ENCODE measurements around the gene LYZL6.

Gene LYZL6

DNA sequence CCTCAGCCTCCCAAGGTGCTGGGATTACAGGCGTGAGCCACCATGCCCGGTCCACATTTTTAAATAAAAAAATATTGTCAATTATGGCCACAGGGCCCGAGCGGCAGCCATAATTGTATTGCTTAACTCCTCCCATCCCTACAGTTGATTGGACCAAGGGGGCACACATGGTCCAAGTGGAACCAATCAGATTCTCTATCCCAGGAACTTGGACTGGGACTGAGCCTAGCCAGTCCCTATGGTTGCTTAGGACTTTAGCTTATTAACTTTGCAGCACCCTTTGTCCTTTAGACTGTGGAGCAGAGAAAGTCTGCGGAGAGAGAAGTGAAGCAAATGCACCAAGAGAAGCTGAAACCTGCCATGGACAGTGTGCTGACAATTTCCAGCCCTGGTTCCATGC lies 7.5 kb downstream of the LYZL6 start:
- TF ChIP-seq, protein P1, sequence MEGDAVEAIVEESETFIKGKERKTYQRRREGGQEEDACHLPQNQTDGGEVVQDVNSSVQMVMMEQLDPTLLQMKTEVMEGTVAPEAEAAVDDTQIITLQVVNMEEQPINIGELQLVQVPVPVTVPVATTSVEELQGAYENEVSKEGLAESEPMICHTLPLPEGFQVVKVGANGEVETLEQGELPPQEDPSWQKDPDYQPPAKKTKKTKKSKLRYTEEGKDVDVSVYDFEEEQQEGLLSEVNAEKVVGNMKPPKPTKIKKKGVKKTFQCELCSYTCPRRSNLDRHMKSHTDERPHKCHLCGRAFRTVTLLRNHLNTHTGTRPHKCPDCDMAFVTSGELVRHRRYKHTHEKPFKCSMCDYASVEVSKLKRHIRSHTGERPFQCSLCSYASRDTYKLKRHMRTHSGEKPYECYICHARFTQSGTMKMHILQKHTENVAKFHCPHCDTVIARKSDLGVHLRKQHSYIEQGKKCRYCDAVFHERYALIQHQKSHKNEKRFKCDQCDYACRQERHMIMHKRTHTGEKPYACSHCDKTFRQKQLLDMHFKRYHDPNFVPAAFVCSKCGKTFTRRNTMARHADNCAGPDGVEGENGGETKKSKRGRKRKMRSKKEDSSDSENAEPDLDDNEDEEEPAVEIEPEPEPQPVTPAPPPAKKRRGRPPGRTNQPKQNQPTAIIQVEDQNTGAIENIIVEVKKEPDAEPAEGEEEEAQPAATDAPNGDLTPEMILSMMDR (IDR thresholded peaks at IDR 0.05; ENCODE audit: insufficient read depth, low read depth, low read length, missing control alignments), result no peak
- DNase-seq (ENCODE audit: low read depth), result no peak

DNA sequence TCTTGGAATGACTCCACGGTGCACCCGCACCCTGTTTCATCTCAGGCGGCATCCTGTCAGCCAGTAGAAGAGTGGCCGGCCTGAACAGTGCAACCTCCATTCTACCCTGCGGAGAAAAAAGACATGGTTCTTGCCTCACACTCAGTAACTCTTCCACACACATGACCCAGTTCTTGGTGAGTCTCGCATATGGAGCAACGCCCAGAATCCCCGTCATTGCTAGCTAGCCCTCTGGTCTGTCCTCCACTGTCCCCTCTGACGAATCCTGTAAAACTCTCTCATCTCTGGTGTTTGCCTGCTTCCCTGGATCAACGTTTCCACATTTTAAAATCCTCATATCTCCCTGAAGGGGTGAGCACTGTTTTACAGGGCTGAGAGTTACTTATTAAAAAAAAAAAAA lies 8.8 kb downstream of the LYZL6 start:
- no peak overlapping the region for H3K4me3 ChIP-seq (ENCODE audit: low read depth, low read length)
- DNase-seq (ENCODE audit: low read depth), result no peak
- TF ChIP-seq, protein P1 (IDR thresholded peaks at IDR 0.05; ENCODE audit: insufficient read depth, low read depth, low read length, missing control alignments), result no peak

More for the DNA sequence above, 7.5 kb downstream of the LYZL6 start:
- no peak overlapping the region for H3K4me3 ChIP-seq (ENCODE audit: low read depth, low read length)

DNA sequence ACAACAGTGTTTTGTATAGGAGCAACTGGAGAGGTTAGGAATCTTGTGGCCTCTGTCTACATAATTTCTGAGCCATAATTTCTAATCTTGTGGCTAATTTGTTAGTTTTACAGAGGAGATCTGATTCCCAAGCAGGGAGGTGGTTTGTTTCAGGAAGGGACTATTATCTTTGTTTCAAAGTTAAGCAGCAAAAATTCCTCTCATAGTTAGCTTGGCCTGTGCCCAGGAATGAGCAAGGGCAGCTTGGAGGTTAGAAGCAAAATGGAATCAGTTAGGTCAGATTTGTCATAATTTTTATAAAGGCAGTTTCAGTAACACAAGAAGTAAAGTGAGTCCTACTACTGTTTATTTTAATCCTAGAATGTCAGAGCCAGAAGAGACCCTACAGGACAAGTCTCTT lies 10.9 kb downstream of the LYZL6 start:
- no peak for DNase-seq (ENCODE audit: low read depth)
- TF ChIP-seq, protein P1 (IDR thresholded peaks at IDR 0.05; ENCODE audit: insufficient read depth, low read depth, low read length, missing control alignments), result no peak
- no peak overlapping the region for H3K4me3 ChIP-seq (ENCODE audit: low read depth, low read length)

DNA sequence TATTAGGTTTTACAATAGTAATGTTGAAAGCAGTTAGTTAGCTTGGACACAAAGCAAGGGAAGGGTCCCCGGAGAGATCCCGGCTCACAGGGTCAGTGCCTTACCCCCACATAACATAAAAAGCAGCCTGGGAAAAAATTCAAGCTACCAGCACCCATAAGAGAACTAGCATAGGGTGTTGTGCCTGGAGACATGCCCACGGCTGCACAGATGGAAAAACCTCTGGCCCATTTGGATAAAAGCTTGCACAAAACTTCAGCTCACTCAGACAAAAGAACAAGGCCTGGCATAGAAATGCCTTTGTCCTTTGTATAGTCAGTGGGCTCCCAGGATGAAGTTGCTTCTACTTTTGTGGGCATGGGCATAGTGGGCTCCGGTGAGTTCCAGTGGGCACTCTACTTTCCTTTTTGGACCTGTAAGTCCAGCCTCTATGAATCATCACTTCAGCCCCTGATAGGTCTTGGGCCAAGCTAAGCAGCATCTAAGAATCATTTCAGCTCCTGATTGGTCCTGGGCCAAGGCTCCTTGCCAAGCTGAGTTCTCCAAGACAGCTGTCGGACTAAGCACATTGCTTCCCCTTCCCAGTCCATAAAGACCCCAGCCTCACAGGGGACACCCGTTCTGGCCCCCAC lies 11.6 kb downstream of the LYZL6 start:
- TF ChIP-seq, protein P1 (IDR thresholded peaks at IDR 0.05; ENCODE audit: insufficient read depth, low read depth, low read length, missing control alignments), result no peak
- H3K4me3 ChIP-seq (ENCODE audit: low read depth, low read length), result no peak overlapping the region
- DNase-seq (ENCODE audit: low read depth), result no peak

DNA sequence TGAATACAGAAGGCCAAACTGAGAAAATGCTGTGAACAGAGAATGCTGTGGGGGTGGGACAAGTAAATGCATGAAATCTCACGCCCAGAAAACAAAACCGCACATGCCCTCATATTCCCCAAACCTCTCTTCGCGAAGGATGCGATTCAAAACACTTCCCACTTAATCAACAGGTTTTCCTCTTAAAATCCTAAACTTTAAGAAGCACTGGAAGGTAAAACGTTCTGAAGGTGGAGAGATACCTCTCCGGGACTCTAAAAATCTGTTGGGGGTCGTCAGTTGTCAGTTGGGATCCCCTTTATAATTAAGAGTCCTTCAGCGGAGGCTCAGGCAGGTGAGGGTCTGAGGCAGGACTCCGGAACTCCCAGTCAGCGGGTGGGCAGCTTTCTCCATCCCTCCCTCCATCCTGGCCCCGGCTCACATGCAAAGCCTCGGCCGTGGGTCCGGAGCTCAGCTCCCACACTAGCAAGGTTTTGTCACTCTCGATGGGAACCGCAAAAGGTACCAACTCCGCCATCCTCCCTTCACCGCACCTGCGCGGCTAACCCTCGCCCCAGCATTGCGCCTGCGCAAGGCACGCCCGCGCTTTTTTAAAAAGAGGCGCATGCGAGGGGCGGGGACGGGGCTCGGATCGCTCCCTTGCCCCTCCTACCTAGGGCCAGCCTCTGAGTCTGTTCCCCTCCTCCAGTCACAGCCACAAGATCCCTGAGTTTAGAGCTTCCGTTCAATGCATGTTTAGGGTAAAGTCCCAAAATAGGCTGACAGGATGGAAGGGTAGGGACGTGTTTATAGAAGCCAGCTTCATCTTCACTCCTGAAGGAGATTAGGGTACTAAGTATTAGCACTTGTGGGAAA lies 13.1 kb downstream of the LYZL6 start, which contains the start of gene RDM1:
Gene RDM1, minus strand, starts transcription at position 563 of the 855 bp plus-strand sequence. Its CDS starts 46 bp downstream, at position 517.
- TF ChIP-seq, protein P1 (IDR thresholded peaks at IDR 0.05; ENCODE audit: insufficient read depth, low read depth, low read length, missing control alignments), result no peak
- peak; percentile 88 for DNase-seq (ENCODE audit: low read depth)
- H3K4me3 ChIP-seq (ENCODE audit: low read depth, low read length), result peak within 1 kb of the TSS; percentile 78

DNA sequence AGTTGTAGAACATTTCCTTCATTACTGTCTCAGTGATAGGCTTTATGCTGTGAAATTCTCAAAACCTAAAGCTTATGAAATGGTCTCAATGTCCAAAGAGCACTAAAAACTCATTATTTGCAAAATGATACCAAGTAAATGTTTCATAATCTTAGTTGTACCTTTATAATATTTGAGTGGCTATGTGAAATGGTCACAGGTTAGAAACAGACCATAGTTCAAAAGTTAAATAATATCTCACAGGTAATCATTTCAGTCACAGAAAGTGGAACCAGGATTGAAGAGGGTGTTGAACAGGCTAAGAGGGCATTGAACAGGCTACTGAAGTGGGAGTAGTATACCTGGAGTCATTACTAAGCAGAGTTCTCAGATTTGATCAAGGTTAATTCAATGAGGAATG lies 15.8 kb downstream of the LYZL6 start:
- DNase-seq (ENCODE audit: low read depth), result no peak
- no peak overlapping the region for H3K4me3 ChIP-seq (ENCODE audit: low read depth, low read length)
- TF ChIP-seq, protein P1 (IDR thresholded peaks at IDR 0.05; ENCODE audit: insufficient read depth, low read depth, low read length, missing control alignments), result no peak

Measured in GM12865 (cell line).